Duodenal mucosa (tissue), 2 donors: ENCODE data around the gene MBNL2.

Experiments
- H3K27ac ChIP-seq: one replicate; pipeline ENCODE4 v1.7.0; 2013; ENCODE audit warnings: low read depth, low read length
- H3K27me3 ChIP-seq, 2 donors: one replicate each; pipeline ENCODE4 v1.7.0; 2013; ENCODE audit warnings: low read length in 2 of 2, control low read depth in 1 of 2; ENCODE audit not compliant: insufficient read depth in 2 of 2, control insufficient read depth in 1 of 2
- H3K36me3 ChIP-seq, 2 donors: one replicate each; pipeline ENCODE4 v1.7.0; 2013; ENCODE audit warnings: low read length in 2 of 2, control low read depth in 1 of 2; ENCODE audit not compliant: insufficient read depth in 2 of 2, control insufficient read depth in 1 of 2
- H3K4me1 ChIP-seq, 2 donors: one replicate each; pipeline ENCODE4 v1.7.0; 2013; ENCODE audit warnings: low read length in 2 of 2, control low read depth in 1 of 2; ENCODE audit not compliant: insufficient read depth in 2 of 2, control insufficient read depth in 1 of 2
- H3K4me3 ChIP-seq, 2 donors: one replicate each; pipeline ENCODE4 v1.7.0; 2013; ENCODE audit warnings: low read length in 2 of 2, low read depth in 1 of 2
- H3K9ac ChIP-seq, 2 donors: one replicate each; pipeline ENCODE4 v1.7.0; 2013; ENCODE audit warnings: low read length in 2 of 2, low read depth in 1 of 2
- H3K9me3 ChIP-seq, 2 donors: one replicate each; pipeline ENCODE4 v1.7.0; 2013; ENCODE audit warnings: low read length in 2 of 2, control low read depth in 1 of 2; ENCODE audit not compliant: control insufficient read depth in 1 of 2

The MBNL2 gene

DNA sequence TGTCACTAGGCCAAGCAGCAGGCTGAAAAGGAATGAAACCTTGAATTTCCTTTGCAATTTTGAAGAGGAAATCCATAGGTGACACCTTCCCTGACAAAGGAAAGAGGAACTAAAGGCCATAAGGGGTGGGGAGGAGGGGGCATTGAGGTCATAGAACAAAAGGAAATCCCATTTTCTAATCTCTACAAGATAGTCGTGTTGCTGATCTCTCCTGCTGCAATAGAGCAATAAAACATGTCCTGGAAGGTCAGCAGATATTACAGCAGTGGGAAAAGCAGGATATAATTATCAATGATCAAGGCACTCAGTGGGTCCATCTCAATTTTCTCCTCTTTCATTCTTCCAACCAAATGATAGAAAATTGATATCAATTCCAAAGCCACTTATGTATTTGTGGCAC is 191.6 kb downstream of the MBNL2 start:
- Histone ChIP-seq H3K27me3 (no peaks in the 10 kb centered on the region), H3K4me1 (peaks cover 0 to 5% of the 10 kb centered on the region in 2 donors), H3K4me3 (no peak overlapping the region), H3K9me3 (no peaks in the 10 kb centered on the region), H3K36me3 (no peaks in the 10 kb centered on the region), H3K27ac (no peak overlapping the region), H3K9ac (no peak overlapping the region)

DNA sequence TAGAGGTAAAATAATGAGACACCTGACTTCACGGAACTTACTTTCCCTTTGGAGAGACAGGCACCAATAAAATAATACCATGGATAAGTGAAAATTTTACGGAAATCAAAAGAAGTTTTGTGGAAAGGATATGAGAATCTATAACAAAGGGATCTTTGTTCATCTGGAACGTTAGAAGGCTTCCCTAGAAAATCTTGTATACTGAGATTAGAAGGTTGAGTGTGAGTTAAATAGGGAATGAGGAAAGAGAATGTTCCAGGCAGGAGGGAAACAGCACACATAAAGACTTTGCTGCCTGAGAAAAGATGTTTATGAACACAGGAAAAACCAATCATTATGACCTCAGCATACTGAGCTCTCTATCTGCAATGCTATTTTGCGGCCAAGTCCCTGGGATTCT is 192.3 kb downstream of the MBNL2 start:
- Histone ChIP-seq H3K9me3 (no peaks in the 10 kb centered on the region), H3K4me3 (no peak overlapping the region), H3K4me1 (peaks cover 0 to 5% of the 10 kb centered on the region in 2 donors), H3K36me3 (no peaks in the 10 kb centered on the region), H3K9ac (no peak overlapping the region), H3K27ac (no peak overlapping the region), H3K27me3 (no peaks in the 10 kb centered on the region)

DNA sequence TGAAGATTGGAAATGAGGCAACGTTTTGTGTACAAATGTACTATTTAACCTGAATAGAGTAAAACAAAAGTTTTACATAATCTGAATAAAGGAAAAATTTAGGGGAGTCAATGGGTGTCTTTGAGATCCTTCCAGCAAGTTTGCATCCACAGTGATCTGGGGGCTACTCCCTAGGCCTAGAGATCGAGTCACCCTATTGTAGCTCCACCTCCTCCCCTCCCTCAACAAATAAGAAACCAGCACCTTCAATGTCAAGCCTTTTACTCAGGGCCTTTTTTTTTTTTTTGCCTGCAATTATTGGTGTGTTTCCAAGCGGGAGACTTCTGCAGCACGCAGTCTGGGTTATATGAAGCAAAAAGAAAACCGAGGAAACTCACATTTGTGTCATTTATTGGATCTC is 195.6 kb downstream of the MBNL2 start:
- H3K4me1 ChIP-seq, result peaks cover 0 to 5% of the 10 kb centered on the region in 2 donors
- no peak overlapping the region for H3K4me3 ChIP-seq
- H3K9ac ChIP-seq, result no peak overlapping the region
- no peaks in the 10 kb centered on the region for H3K27me3 ChIP-seq
- H3K27ac ChIP-seq, result no peak overlapping the region
- H3K36me3 ChIP-seq, result no peaks in the 10 kb centered on the region
- no peaks in the 10 kb centered on the region for H3K9me3 ChIP-seq

DNA sequence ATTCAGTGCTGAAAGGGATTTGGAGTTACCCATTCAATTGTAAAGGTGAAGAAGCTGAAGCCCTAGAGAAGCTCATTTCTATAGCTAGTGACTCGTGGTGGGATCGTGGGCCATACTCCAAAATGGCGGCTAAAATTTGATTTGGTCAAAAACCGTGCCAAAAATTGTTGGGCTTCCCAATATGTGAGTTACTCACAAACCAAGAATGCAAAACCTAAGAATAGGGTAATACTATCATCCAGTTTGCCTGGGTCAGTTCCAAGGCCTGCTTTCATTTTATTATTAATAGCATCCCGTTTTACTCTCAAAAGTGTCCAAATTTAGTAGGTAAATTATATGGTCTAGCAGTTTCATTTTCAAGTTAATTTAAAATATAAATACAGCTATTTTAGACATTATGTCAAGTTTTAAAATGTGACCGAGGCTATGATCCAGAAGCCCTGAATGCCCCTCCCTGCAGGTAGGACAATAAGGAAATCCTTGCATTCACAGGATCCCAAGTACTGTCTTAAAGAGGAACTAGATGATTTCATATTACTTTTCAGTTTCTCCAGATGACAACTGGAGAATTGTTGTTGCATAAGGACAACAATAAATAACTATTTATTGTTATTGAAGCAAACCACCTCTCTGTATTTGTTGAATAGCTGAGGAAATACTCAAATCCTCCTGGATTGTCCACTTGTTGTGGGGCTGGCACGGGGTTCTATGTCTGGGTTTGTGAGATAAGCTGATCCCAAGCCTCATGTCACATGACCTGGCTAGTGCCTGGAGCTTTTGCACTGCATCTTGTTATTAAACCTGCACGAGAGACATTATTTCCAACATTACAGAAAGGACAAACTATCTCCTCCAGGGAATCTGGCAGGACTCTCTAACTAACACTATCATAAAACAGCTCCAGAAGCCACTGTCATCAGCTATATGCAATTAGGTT is 200.3 kb downstream of the MBNL2 start:
- Histone ChIP-seq H3K4me1 (no peaks in the 10 kb centered on the region), H3K9me3 (no peaks in the 10 kb centered on the region), H3K9ac (no peak overlapping the region), H3K27ac (no peak overlapping the region), H3K4me3 (no peak overlapping the region), H3K27me3 (no peaks in the 10 kb centered on the region), H3K36me3 (no peaks in the 10 kb centered on the region)

DNA sequence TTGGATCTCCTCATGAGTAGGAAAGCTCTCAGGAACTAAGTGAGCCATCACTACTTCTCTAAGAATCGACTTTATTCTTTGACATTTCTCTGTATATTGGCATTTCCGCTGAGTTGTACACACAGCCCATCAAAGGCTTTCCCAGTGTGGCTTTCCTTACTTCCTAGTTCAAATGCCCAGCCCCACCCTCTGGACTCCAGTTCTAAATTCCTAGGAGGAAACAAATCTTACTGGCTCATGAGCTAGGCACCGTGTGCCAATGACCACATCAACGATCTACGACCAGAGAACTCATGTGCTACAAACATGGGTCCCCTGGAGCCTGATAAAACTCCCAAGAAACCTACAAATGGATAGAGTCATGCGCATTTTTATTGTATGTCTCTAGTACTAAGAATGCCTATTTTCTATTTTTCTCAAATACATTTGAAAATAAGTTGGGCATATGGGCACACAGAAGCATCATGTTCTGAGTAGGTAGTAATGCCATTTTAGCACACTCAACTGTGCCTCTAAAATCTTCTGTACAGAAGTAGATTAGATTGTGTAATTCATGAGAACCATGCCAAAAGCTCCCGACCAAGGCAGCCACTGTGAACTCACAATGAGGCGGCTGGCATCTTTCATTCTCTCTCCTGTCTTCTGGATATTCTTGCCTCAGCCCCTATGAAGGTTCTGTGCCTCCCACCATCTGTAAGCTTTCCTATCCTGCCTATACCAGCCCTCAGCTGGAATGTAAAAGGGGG is 201.3 kb downstream of the MBNL2 start:
- no peak overlapping the region for H3K4me3 ChIP-seq
- H3K27ac ChIP-seq, result no peak overlapping the region
- no peaks in the 10 kb centered on the region for H3K36me3 ChIP-seq

DNA sequence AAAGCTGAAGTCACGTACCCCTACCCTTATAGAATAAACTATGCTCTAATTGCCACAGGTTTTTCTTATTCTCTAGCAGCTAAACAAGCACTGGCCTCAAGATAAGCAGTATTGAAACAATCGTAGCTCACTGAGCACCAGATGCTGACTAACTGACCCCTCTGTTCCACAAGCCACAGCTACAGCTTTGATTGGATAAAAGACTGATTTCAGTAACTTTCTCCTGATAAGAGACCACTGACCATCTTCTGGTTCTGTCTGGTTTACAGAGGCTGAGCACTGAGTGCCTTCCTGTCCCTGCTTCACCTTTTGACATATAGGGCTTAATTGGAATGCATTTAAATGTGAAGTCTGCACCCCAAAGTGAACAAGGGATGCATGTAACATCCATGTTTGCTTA is 203.5 kb downstream of the MBNL2 start:
- no peaks in the 10 kb centered on the region for H3K36me3 ChIP-seq
- no peaks in the 10 kb centered on the region for H3K27me3 ChIP-seq
- no peak overlapping the region for H3K4me3 ChIP-seq
- H3K9me3 ChIP-seq, result no peaks in the 10 kb centered on the region
- H3K27ac ChIP-seq, result no peak overlapping the region
- no peaks in the 10 kb centered on the region for H3K4me1 ChIP-seq
- H3K9ac ChIP-seq, result no peak overlapping the region

More for the DNA sequence above, 201.3 kb downstream of the MBNL2 start:
- H3K27me3 ChIP-seq, result no peaks in the 10 kb centered on the region
- no peaks in the 10 kb centered on the region for H3K9me3 ChIP-seq
- H3K4me1 ChIP-seq, result no peaks in the 10 kb centered on the region
- no peak overlapping the region for H3K9ac ChIP-seq

DNA sequence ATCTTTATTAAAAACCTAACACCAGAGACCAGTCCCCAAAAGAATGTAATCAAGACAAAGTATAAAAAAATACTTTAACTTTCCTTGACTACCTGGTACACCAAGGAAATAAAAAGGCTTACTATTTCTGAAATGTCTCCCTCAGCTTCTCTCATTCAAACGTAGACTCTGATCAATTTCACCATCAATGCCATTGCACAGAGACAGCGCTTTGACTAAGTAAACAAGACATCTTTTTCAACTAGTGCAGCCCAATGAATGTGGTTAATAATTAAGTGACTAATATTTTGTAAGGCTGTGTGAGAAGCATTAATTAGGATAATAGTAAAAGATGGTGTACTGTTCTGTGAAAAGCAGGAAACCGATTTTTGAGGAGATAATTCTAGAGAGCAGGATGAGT is 204.6 kb downstream of the MBNL2 start:
- H3K4me1 ChIP-seq, result peaks cover 0 to 8% of the 10 kb centered on the region in 2 donors
- H3K9ac ChIP-seq, result no peak overlapping the region
- H3K36me3 ChIP-seq, result no peaks in the 10 kb centered on the region
- no peaks in the 10 kb centered on the region for H3K27me3 ChIP-seq
- H3K27ac ChIP-seq, result no peak overlapping the region
- no peak overlapping the region for H3K4me3 ChIP-seq
- no peaks in the 10 kb centered on the region for H3K9me3 ChIP-seq

DNA sequence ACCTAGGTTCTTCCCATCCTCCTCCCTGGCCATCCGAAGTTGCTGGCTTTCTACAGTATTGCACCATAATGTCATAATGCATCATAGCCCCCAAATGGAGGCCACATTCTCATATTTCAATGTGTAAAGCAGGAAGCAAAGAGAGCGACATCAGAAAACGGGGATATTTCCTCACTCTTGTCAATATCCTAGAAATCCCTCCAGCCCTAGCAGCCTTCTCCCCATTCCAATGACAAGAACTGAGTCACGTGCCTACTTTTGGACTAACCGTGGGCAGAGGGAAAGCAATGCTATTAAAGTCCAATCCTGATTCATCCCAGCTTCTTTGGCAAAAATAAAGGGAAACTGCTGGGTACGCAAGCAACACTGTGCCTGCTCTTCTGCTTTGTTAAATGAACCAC is 207.5 kb downstream of the MBNL2 start:
- Histone ChIP-seq H3K27me3 (no peaks in the 10 kb centered on the region), H3K36me3 (no peaks in the 10 kb centered on the region), H3K4me3 (no peak overlapping the region), H3K9ac (no peak overlapping the region), H3K9me3 (no peaks in the 10 kb centered on the region), H3K4me1 (peaks cover 0 to 15% of the 10 kb centered on the region in 2 donors), H3K27ac (no peak overlapping the region)

DNA sequence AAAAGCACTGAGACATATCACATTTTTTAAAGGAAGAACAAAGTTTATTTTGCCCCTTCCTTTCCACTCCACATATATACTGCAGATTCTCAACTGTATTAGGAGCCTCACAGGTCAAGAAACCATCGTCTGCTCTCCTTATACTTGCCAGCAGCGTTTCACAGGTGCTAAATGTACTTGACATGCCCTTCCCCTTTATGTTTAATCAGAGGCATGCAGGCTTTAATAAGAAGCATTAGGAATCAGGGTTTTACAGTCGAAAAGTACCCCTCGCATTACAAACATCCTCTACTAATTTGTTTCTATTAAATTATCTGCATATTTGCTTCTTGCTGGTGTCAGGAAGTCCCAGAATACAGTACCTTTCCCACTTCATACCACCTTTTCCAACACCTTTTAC is 208.2 kb downstream of the MBNL2 start:
- H3K9ac ChIP-seq, result no peak overlapping the region

DNA sequence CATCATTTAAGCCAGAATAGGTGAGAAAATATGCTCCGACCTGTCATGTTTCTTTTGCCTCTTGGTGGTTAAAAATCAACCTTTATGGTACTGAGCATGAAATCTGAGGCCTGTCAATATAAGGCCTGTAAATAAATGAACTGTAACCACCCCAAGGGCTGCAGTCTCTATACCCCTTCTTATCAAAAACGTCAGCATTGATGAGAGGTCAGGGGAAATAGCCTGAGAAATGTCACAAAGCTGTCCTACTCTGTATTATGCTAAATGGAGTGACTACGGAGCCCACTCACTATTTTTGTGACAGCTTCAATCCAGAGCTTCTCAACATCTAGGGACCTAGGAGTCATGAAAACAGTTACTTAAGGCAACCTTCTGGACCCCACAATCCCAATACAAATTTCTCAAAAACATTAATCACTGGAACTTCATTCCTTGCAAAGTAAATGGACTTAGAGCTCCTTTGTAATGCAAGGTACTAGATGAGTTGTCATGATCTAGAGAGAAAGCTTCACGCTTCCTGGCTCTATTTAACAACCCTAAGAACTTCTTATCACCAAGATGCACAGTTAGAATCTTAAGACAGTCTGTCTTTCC is 209.1 kb downstream of the MBNL2 start:
- H3K9me3 ChIP-seq, result no peaks in the 10 kb centered on the region
- no peaks in the 10 kb centered on the region for H3K36me3 ChIP-seq
- H3K4me1 ChIP-seq, result peaks cover 5 to 23% of the 10 kb centered on the region in 2 donors
- no peak overlapping the region for H3K9ac ChIP-seq
- H3K27me3 ChIP-seq, result no peaks in the 10 kb centered on the region
- H3K4me3 ChIP-seq, result no peak overlapping the region
- no peak overlapping the region for H3K27ac ChIP-seq

More for the DNA sequence above, 208.2 kb downstream of the MBNL2 start:
- Histone ChIP-seq H3K4me3 (no peak overlapping the region), H3K4me1 (peaks cover 0 to 15% of the 10 kb centered on the region in 2 donors), H3K9me3 (no peaks in the 10 kb centered on the region), H3K27me3 (no peaks in the 10 kb centered on the region), H3K36me3 (no peaks in the 10 kb centered on the region), H3K27ac (no peak overlapping the region)
